Liver (tissue), 9 donors: Measurements from ENCODE around the gene PLK1. TPM values are rescaled to one million over a fixed set of nuclear protein-coding genes. Genes with fewer than 3 reads are reported as not detected.

ENCODE experiments used
- DNase-seq: peaks from one replicate; pipeline ENCODE4 v3.0.0-alpha.2; 2017; ENCODE audit warnings: low spot score
- H3K27ac ChIP-seq, 2 donors: one replicate each; pipeline ENCODE4 v1.7.0; 2013; ENCODE audit warnings: inconsistent platforms in 2 of 2, low read length in 2 of 2, control low read depth in 1 of 2, low read depth in 1 of 2, mild to moderate bottlenecking in 1 of 2
- H3K27me3 ChIP-seq, 4 donors: one replicate each; pipeline versions ENCODE4 v1.6.1 to v1.7.0; 2013; ENCODE audit warnings: low read length in 3 of 4, inconsistent platforms in 1 of 4, mild to moderate bottlenecking in 1 of 4, moderate library complexity in 1 of 4; ENCODE audit not compliant: control insufficient read depth in 4 of 4, insufficient read depth in 4 of 4
- H3K36me3 ChIP-seq, 4 donors: one replicate each; pipeline versions ENCODE4 v1.6.1 to v1.7.0; 2013; ENCODE audit warnings: low read length in 3 of 4, mild to moderate bottlenecking in 3 of 4, low read depth in 1 of 4, moderate library complexity in 1 of 4; ENCODE audit not compliant: control insufficient read depth in 4 of 4, insufficient read depth in 3 of 4
- H3K4me1 ChIP-seq, 4 donors: one replicate each; pipeline versions ENCODE4 v1.6.1 to v1.7.0; 2013; ENCODE audit warnings: low read length in 3 of 4, mild to moderate bottlenecking in 3 of 4, moderate library complexity in 1 of 4; ENCODE audit not compliant: control insufficient read depth in 4 of 4, insufficient read depth in 4 of 4
- H3K4me3 ChIP-seq, 3 donors: one replicate each; pipeline versions ENCODE4 v1.6.1 to v1.7.0; 2013; ENCODE audit warnings: low read length in 3 of 3, control low read depth in 1 of 3, low read depth in 1 of 3, mild to moderate bottlenecking in 1 of 3
- H3K9ac ChIP-seq, 2 donors: one replicate each; pipeline ENCODE4 v1.7.0; 2013; ENCODE audit warnings: low read length in 2 of 2, mild to moderate bottlenecking in 2 of 2, moderate library complexity in 2 of 2, control low read depth in 1 of 2, low read depth in 1 of 2
- H3K9me3 ChIP-seq, 4 donors: one replicate each; pipeline versions ENCODE4 v1.6.1 to v1.7.0; 2013; ENCODE audit warnings: low read length in 3 of 4; ENCODE audit not compliant: control insufficient read depth in 4 of 4
- ATF3 ChIP-seq: IDR thresholded peaks from 2 replicates; pipeline ENCODE4 v1.6.1; 2016; ENCODE audit warnings: antibody characterized with exemption
- CTCF ChIP-seq: fragments of 150-350 bp; IDR thresholded peaks from 2 replicates; pipeline ENCODE4 v1.5.1; 2017; ENCODE audit warnings: improper control_type of control experiment, low read depth, low read length; ENCODE audit not compliant: missing input control
- EGR1 ChIP-seq, 2 donors: IDR thresholded peaks; 2 replicates each; pipeline ENCODE4 v1.6.1; 2016 to 2018; ENCODE audit warnings: antibody characterized with exemption in 2 of 2, low read depth in 2 of 2
- GABPA ChIP-seq, 2 donors: IDR thresholded peaks in 1 of 2; conservative IDR thresholded peaks in 1 of 2; 2 replicates each; pipeline ENCODE4 v1.6.1; 2016; ENCODE audit warnings: antibody characterized with exemption in 2 of 2, mild to moderate bottlenecking in 1 of 2, moderate library complexity in 1 of 2
- HNF4A ChIP-seq, 2 donors: conservative IDR thresholded peaks; 2 replicates each; pipeline ENCODE4 v1.6.1; 2016; ENCODE audit warnings: antibody characterized with exemption in 2 of 2, mild to moderate bottlenecking in 2 of 2
- RAD21 ChIP-seq, 2 donors: IDR thresholded peaks; 2 replicates each; pipeline ENCODE4 v1.6.1; 2016; ENCODE audit warnings: antibody characterized with exemption in 2 of 2, mild to moderate bottlenecking in 2 of 2
- REST ChIP-seq: IDR thresholded peaks from 2 replicates; pipeline ENCODE4 v1.6.1; 2016; ENCODE audit warnings: antibody characterized with exemption, mild to moderate bottlenecking
- RXRA ChIP-seq, 2 donors: IDR thresholded peaks; 2 replicates each; pipeline ENCODE4 v1.6.1; 2017 to 2018; ENCODE audit warnings: antibody characterized with exemption in 2 of 2, mild to moderate bottlenecking in 1 of 2
- SP1 ChIP-seq: IDR thresholded peaks from 2 replicates; pipeline ENCODE4 v1.6.1; 2018; ENCODE audit warnings: antibody characterized with exemption, mild to moderate bottlenecking
- TAF1 ChIP-seq: conservative IDR thresholded peaks from 2 replicates; pipeline ENCODE4 v1.6.1; 2016; ENCODE audit warnings: antibody characterized with exemption, mild to moderate bottlenecking
- YY1 ChIP-seq: IDR thresholded peaks from 2 replicates; pipeline ENCODE4 v1.6.1; 2016; ENCODE audit warnings: antibody characterized with exemption, mild to moderate bottlenecking
- ZBTB33 ChIP-seq: IDR thresholded peaks from 2 replicates; pipeline ENCODE4 v1.6.1; 2016; ENCODE audit warnings: antibody characterized with exemption
- WGBS: extraction: QIAGEN DNeasy Blood & Tissue Kit; methylation state at CpG from one replicate; pipeline ENCODE4 v1.1.7; 2013; 5-methylcytosine and 5-hydroxymethylcytosine counted together
- polyA plus RNA-seq, 2 donors: library from polyadenylated mRNA; stranded (reverse) in 1 of 2; unstranded in 1 of 2; fragments of 200-250 nt in 1 of 2; fragments of >200 nt in 1 of 2; fragmentation: Nextera tagmentation in 1 of 2; extraction: Ambion mirVana in 1 of 2; gene quantifications; one replicate each; pipeline versions ENCODE4 v1.2.1 to v1.2.3, GENCODE V29; 2013 to 2015
- total RNA-seq, 2 donors: library from RNA; depleted of rRNA; stranded (reverse); fragments of >200 nt; gene quantifications; one replicate each; pipeline ENCODE4 v1.2.3, GENCODE V29; 2014
- donor health status: healthy.
- donor health status: healthy.
- donor health status: healthy.
- donor health status: healthy.
- donor health status: healthy.

Gene PLK1
- total and polyA plus RNA-seq, 4 donors = 0.33 to 30.3 (median 2.3) TPM

GRCh38 chr16:23668225-23668624, 10.5 kb upstream of the PLK1 start (continued):
- no peak for TF ChIP-seq CTCF
- TF ChIP-seq HNF4A (conservative IDR thresholded peaks at IDR 0.05) = no peak
- no peak for TF ChIP-seq ATF3

- Histone ChIP-seq H3K9me3 (no peaks in the 10 kb centered on the region), H3K4me1 (no peaks in the 10 kb centered on the region), H3K36me3 (peaks cover 15 to 70% (median 51%) of the 10 kb centered on the region in 4 donors), H3K27me3 (no peaks in the 10 kb centered on the region), H3K9ac (no peak overlapping the region), H3K4me3 (no peak overlapping the region), H3K27ac (no peak overlapping the region)
- WGBS = 97% methylated on average over 4 of the region's 4 CpGs
- DNase-seq = no peak
- TF ChIP-seq CTCF (no peak), EGR1 (IDR thresholded peaks at IDR 0.05; ENCODE audit: low read depth in 2 of 2) (no peak), ATF3 (no peak), RXRA (IDR thresholded peaks at IDR 0.05) (no peak), YY1 (no peak), GABPA (IDR thresholded peaks at IDR 0.05 in 1 of 2, conservative IDR thresholded peaks at IDR 0.05 in 1 of 2) (no peak), SP1 (no peak), TAF1 (no peak), ZBTB33 (no peak), RAD21 (IDR thresholded peaks at IDR 0.05) (no peak), REST (no peak)
Measured at GRCh38 chr16:23668873-23669272, 9.8 kb upstream of the PLK1 start.
